M059J (cell line): ENCODE measurements around the gene FAM114A2. TPM values are rescaled to one million over a fixed set of nuclear protein-coding genes. Genes with fewer than 3 reads are reported as not detected.
A peak's percentile ranks its signal among the peaks of the same experiment; 100 is the strongest.
"Not testable (repeated sequence)": the region's sequence is repeated elsewhere in the genome, so short reads cannot be mapped to it uniquely, and the experiment has no call there.

Experiments
- DNase-seq: peaks from one replicate; pipeline ENCODE4 v3.0.0-alpha.2; 2012; ENCODE audit warnings: low read depth
- total RNA-seq: library from RNA; depleted of rRNA; stranded (reverse); fragments of >200 nt; shearing (Covaris generic); gene quantifications from 2 replicates; pipeline ENCODE4 v1.2.3, GENCODE V29; 2014

The FAM114A2 gene
- total RNA-seq, 1 experiment from 2014 or later: 23.0 TPM

- DNase-seq: no peak
Measured at GRCh38 chr5:154049636-154050035, 10.9 kb upstream of the FAM114A2 start.

DNA sequence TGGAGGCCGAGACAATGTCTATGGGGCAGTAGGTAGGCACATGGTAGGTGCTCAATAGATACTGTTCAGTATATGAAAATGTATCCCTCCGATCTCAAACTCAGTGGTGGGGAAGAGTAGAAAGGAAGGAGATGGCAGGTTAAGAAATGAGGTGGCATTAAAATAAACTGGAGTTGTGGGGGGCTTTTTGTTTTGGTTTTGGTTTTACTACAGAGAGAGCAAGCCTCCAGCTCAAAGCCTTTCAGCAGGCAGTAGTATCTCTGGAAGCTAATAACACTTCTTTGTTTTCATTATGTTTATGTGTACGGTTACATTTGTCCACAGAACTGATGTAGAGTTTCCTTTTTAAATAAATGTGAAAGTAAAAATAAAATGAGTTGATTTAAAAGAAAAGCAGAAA is 8.6 kb upstream of the FAM114A2 start:
- DNase-seq: no peak

DNA sequence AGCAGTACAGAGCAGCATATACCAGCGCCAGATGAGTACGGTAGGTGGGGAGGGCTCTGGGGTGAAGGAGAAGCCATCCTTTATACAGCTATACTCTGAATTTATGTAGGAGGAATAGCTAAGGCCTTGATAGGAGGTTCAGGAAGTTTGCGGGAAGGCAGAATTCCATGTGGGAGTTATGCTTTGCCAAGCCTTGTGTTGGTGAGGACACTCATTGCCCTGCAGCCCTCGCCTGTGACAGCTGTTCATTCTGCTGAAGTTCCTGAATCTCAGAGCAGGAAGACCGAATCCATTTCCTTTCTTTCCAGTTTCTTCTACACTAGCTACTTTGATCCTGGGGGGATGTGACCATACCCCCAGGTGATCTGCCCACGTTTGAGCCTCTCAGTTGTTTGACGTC is 7.8 kb upstream of the FAM114A2 start:
- no peak for DNase-seq

DNA sequence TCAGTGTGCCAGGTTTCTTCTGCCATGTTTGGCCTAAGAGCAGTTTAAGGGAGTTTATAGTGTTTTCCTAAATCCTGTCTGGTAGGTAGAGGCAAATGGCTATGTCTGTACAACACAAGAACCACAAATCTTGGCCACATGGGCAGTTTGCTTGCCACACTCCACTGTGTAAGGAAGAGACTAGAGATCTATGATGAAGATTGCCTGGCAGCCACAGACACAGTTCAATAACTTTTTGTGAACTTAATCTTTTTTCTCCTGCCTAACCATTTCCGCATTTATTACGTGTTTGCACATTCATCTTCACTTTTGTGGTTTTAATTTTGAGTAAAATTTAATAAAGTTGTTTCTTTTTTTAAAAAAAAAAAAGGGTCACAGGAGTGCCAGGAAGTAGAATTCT is 5.9 kb upstream of the FAM114A2 start:
- DNase-seq: no peak

GRCh38 chr5:154044099-154044498 is 5.4 kb upstream of the FAM114A2 start:
- no peak for DNase-seq

- DNase-seq: no peak
Measured at GRCh38 chr5:154042766-154043165, 4.1 kb upstream of the FAM114A2 start.

- DNase-seq: no peak
Measured at GRCh38 chr5:154039458-154039829, 734 bp upstream of the FAM114A2 start.

DNA sequence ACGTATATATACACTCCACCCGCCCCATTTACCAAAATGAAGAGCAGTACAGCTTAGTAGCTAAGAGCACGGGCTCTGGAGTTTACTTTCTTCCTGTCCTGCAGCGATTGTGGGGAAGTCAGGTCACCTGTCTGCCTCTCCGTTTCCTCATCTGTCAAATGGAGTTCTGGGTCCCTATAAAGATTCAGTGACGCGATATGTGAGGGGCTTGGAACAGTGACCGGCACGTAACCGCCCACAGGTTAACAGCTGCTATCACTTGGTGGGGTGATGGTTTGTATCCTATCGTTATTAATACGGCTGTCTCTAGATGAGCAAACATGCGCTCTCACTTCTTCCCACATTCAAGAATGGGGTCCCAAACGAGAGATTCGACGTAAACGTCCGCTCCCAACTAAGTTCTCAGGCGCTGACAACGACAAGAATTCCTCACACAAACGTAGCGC is 426 bp downstream of the FAM114A2 start:
- peak; percentile 42 for DNase-seq

DNA sequence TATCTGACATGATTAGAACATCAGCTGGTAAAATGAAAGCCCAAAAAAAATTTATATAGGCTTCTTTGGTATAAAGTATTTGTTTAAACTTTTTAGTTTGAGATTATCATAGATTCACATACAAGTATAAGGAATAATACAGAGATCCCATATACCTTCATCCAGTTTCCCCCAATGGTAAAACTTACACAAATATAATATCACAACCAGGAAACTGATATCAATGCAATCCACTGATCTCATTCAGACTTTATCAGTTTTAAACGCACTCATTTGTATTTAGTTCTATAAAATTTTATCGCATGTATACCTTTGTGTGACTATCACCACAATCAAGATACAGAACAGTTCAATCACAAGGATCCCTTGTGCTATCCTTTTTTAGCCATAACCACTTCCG is 3.8 kb downstream of the FAM114A2 start:
- DNase-seq: no peak

- no peak for DNase-seq
Measured at GRCh38 chr5:154031937-154032489, 6.7 kb downstream of the FAM114A2 start.

GRCh38 chr5:154025951-154026350 is 12.8 kb downstream of the FAM114A2 start:
- DNase-seq: no peak

DNA sequence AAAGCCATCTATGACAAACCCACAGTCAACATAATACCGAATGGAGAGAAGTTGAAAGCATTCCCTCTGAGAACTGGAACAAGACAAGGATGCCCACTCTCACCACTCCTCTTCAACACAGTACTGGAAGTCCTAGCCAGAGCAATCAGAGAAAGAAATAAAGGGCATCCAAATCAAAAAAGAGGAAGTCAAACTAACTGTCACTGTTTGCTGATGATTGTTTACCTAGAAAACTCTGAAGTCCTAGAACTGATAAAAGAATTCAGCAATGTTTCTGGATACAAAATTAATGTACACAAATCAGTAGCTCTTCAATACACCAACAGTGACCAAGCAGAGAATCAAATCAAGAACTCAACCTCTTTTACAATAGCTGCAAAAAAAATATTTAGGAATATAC is 19.8 kb downstream of the FAM114A2 start:
- DNase-seq: not testable (repeated sequence)

GRCh38 chr5:154015071-154015693 is 23.5 kb downstream of the FAM114A2 start:
- DNase-seq: no peak

- peak; percentile 11 for DNase-seq
Measured at GRCh38 chr5:154010660-154011059, 28.1 kb downstream of the FAM114A2 start.

DNA sequence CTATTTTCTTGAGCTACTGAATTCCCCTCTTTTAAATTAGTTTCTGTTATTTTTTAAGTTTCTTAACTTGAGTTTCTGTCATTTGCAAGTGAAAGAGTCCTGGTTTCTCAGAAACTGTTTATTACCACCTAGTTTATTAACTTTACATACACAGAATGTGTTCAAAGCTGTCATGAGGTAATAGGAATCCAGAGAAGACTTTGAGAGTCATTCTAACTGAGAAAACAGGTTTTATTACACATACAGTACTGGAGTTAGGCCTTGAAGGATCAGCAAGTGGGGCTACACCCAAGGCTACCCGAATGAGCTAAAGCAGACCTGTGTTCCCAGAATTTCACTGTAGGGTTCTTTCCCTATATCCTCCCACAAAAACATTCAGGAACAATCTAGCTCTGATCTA is 33.1 kb downstream of the FAM114A2 start:
- DNase-seq: no peak

GRCh38 chr5:154002511-154003020 is 36.1 kb downstream of the FAM114A2 start:
- no peak for DNase-seq

- DNase-seq: no peak
Measured at GRCh38 chr5:154002093-154002492, 36.6 kb downstream of the FAM114A2 start.

DNA sequence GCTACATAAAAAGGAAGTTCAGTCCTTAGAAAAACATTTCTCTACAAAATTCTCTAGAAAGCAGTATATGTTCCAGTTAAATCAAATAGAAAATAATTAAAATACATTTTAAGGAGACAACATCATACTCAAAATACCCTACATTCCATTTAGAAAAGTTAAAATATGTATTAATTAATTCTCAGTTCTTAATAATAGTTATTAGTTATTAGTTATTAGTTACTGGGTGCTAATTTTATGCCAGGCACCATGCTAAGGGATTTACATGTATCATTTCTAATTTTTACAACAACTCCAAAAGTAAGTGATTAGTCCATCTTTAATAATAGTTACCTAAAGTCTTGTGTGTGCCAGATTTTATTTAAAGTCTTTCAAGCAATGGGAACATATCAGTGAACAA is 38.0 kb downstream of the FAM114A2 start:
- no peak for DNase-seq

DNA sequence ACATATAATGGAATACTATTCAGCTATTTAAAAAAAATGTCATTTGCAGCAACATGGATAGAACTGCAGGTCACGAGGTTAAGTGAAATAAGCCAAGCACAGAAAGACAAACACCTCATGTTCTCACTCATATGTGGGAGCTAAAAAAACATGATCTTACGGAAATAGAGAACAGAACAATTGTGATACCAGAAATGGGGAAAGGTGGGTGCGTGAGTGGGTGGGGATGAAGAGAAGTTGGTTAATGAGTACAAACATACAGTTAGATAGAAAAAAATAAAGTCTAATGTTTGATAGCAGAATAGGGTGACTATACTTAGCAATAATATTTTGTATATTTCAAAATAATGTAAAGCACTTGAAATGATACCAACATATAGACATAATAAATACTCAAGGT is 38.7 kb downstream of the FAM114A2 start:
- no peak for DNase-seq

GRCh38 chr5:153998768-153999167 is 39.9 kb downstream of the FAM114A2 start:
- no peak for DNase-seq

- DNase-seq: no peak
Measured at GRCh38 chr5:153998010-153998409, 40.7 kb downstream of the FAM114A2 start.

DNA sequence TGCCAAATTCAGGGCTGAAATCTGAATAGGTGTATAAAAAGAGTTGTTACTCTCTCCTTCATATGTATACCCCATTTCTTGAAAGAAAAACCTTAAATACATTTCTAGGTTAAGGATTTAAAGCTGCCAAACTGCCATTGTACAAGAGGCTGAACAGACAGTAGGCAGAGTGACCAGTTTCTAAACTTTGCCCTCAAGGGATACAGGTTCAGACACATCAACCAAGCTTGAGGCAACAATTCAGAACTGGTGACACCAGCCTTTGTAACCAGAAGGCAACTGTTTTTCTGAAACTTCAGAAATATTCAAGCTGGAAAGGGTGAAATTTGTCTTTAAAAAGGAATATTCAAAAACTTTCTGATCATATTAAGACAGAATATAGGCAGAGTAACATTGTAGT is 47.5 kb downstream of the FAM114A2 start:
- no peak for DNase-seq

GRCh38 chr5:153988510-153988909 is 50.2 kb downstream of the FAM114A2 start:
- no peak for DNase-seq

DNA sequence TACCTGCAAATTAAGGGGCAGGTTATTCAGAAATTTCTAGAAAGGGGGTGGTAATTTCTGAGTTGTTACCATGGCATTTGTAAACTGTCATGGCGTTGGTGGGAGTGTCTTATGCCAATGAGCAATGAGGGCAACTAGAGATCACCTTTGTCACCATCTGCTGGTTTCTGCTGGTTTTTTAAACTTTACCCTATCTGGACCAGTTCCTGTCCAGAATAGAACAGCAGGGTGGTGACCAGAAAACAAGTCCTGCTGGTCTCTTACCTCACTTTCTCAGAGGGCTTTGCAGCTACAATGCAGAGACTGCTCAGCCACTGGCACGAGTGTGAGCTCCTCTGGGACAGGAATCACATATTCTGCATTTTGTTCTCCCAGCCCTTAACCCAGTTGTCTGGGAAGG is 51.4 kb downstream of the FAM114A2 start:
- no peak for DNase-seq
